HG03039 (cell line): ENCODE measurements around the gene ANKRD29.

Source experiments
- ATAC-seq: cut with Tn5 transposase; IDR thresholded peaks from one replicate; pipeline ENCODE4 v1.9.1; 2021; ENCODE audit warnings: mild to moderate bottlenecking, moderate library complexity; ENCODE audit not compliant: unreplicated experiment

ANKRD29 gene

DNA sequence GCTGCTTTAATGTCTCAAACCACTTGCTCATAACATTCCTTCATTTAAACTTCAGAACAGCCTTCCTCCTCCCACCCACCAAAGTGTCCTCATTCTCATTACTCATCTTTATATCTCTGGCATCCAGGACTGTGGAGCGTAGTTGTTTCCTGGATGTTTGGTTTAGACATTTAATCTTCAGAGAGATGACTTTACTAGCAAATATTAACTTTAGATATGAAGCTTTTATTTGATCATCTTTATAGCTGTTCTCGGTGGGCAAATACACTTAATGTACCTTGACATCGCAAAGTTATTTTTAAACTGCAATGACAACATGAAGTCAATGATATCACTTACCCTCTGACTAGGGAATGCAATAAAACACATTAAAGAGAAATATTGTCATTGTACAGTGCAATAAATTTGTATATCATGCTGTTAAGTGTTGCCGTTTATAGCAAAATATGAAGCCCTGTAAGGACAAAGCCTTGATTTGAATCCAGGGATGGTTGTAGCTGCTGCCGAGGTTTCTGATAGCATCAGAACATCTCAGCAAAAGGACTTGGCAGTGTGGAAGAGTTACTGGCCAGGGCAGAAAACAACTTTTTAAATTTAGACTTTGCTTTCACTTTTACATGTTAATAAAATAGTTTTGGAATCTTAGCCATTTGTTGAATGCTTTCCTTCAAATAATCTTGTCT is 21.9 kb upstream of the ANKRD29 start:
- ATAC-seq, result no peak

- no peak for ATAC-seq
Observed at GRCh38 chr18:23683671-23684070, 21.0 kb upstream of the ANKRD29 start.

DNA sequence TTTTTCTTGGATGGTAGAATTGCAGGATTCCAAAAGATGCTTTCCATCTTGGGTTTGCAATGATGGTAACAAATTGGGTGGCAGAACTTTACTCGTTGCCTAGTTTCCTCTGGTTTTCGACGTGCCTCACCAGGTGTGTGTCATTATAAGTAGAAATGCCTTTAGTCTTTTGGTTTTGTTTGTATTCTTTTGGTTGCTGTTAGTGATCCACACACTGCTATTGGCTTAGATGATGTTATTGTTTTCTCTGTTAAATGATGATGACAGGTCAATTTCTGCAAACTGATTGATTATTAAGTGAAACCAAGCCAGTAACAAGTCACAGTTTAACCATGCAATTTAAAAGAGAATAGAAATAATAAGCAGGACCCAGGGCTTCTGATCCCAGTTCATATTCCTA is 20.4 kb upstream of the ANKRD29 start:
- ATAC-seq, result no peak

DNA sequence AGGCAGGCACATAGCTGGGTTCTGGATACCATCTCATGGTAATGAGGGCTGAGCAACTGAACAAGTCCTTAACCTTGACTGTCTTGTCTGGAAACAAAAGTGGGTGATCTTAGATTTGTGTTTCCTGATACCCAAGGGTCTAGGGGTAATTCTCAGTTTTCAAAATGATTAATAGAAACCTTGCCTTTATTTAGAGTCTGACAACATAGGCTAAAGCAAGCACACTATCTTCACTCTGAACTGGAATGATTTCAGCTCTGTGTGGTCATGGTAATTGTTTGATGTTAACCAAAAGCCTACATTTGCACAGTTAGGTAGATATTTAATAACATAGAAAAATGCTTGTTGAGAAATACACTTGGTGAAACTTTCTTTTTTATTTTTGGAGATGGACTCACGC is 19.8 kb upstream of the ANKRD29 start:
- no peak for ATAC-seq

DNA sequence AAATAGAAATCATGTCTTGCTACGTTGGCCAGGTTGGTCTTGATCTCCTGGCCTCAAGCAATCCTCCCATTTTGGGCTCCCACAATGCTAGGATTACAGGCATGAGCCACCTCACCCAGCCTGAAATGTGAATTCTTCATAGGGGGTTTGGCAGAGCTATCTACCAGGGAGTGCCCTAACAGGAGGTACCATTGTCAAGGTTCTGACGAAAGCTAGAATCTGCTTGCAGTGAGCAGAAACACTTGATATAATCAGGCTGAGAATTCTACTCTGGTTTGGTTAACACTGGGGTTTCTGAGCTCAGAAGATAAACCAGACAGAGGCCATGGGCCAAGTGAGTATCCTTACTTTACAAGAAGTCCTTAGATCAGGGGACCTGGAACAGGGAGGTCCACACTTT is 19.3 kb upstream of the ANKRD29 start:
- no peak for ATAC-seq

DNA sequence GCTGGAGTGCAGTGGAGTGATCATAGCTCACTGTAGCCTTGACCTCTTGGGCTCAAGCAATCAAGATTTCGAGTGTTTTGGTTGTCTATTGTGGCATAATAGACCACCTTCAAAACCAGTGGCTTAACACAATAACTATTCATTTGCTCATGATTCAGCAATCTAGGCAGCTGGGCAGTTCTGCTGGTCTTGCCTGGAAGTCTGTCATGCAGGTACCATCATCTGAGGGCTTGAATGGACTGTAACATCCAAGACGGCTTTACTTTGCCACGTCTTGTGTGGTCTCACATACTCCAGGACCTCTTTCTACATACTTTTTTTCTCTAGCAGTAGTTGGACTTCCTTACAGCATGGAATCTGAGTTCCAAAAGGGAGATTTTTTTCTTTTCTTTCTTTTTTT is 13.2 kb upstream of the ANKRD29 start:
- no peak for ATAC-seq

GRCh38 chr18:23675236-23675635 is 12.5 kb upstream of the ANKRD29 start:
- ATAC-seq, result no peak

DNA sequence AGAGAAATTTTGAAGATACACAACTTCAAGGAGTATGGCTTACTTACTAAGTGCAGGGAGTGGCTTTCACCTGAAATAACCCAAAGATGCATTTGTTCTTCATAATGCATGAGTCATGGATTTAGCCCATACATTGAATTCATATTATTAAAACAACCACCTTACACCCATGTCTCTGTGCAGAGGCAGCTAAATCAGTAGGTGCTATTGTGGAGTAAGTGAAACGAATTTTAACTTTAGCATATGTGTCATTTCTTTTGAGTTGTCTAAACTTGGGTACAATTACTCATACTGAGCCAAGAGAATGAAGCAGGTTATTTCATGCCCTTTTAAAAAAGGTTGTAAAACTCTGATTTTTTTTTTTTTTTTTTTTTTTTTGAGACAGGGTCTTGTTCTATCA is 11.0 kb upstream of the ANKRD29 start:
- ATAC-seq, result no peak

DNA sequence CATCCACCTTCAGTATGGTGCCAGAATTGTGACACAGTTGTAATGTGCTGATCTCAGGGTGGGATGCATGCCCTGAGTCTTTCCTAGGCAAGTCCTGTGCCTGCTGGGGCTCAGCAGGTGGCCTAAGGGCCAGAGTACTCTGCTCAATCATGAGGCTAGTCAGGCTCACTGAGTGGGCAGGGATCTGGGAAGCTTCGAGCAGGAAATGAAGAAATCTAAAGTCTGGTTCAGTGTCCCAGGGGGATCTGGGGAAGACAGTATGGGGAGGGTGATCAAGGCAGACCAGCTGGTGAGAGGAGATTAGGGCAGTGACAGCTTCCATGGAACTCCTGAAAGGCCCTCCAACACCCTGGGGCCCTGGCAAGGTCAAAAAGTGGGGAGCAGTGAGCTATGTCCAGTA is 8.9 kb upstream of the ANKRD29 start:
- ATAC-seq, result no peak

DNA sequence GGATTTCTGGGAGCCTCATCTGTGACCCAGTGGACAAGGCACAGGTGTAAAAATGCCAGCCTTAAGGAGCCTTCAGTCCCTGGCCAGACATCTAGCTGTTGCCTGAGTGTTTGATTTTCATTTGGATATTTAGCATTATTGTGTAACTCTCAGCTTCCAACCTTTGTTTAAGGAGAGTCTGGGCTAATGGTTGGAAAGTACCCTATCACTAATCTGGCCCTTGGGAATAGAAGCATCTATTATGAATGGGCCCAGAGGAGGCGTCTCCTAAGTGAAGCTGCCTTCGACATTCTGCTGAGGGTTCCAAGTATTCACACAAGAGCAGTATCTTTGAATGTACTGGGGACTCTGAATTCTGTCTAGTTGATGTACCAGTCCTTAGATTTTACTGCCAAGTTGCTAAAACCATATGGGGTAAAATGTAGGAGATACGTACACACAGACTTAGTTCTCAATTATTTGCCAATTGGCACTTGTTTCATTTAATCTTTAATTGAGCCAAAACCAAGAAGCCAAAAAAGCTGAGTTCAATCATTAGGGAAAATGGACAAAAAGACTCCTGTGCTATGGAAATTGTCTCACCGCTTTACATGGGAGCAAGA is 7.2 kb upstream of the ANKRD29 start:
- ATAC-seq, result no peak

DNA sequence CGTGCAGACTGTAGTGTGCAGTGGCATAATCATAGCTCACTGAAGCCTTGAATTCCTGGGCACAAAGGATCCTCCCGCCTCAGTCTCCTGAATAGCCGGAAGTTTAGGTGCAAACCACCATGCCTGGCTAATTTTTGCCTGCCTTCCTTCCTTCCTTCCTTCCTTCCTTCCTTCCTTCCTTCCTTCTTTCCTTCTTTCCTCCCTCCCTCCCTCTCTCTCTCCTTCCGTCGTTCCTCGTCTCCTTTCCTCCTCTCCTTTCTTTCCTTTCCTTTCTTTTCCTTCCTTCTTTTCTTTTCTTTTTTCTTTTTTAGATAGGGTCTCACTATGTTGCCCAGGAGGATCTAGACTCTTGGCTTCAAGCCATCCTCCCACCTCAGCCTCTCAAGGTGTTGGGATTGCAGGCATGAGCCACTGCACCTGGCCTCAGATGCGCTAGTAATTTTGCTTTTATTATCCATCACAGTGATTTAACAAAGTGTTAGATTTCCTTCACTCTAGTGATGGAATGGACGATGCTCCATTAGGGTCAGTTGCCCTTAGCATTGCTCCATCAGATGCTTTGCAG is 6.6 kb upstream of the ANKRD29 start:
- no peak for ATAC-seq

DNA sequence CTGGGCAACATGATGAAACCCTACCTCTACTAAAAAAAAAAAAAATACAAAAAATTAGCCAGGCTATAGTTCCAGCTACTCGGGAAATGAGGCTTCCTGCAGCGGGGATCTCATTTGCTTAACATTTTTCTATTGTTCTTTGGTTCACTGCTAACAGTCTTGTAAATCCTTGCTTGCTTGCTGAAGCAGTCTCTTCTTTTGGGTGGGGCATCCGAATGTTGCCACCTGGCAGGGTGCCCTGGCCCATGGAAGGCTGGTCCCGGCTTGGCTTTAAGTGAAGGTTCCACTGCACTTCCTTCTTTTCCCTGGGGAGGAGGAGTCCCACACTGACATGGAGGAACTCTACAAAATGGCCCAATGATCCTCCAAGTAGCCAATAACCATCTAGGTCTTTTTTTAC is 6.0 kb upstream of the ANKRD29 start:
- no peak for ATAC-seq

DNA sequence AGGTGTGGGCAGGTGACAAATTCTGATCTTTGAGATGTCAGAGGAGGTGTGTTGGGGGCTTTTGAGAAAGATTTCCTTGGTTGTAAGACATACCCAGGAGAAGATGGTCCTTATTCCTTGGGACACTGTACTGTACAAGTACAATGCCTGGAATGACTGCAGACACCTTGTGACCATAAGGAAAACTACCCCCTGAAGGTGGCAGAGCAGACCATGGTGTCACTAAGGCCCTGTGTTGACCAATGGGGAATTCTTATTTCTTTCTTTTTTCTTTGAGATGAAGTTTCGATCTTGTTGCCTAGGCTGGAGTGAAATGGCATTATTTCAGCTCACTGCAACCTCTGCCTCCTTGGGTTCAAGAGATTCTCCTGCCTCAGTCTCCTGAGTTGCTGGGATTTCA is 4.4 kb upstream of the ANKRD29 start:
- no peak for ATAC-seq

- no peak for ATAC-seq
Observed at GRCh38 chr18:23664674-23665073, 2.0 kb upstream of the ANKRD29 start.

GRCh38 chr18:23661735-23662308 is 889 bp downstream of the ANKRD29 start:
- ATAC-seq, result no peak

DNA sequence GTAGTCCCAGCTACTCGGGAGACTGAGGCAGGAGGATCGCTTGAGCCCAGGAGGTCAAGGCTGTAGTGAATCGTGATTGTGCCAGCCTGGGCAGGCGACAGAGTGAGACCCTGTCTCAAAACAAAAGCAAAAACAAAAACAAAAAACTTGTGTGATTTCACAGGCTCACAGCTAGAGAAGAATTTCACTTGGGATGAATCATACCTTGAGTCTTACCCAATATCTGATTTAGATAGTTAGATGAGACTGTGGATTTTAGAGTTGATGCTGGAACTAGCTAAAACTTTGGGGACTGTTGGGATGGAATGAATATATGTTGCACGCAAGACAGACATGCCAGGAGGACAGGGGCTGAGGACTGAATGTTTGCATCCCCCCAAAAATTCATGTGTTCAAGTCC is 4.4 kb downstream of the ANKRD29 start:
- ATAC-seq, result no peak

GRCh38 chr18:23652232-23652631 is 10.5 kb downstream of the ANKRD29 start:
- no peak for ATAC-seq

DNA sequence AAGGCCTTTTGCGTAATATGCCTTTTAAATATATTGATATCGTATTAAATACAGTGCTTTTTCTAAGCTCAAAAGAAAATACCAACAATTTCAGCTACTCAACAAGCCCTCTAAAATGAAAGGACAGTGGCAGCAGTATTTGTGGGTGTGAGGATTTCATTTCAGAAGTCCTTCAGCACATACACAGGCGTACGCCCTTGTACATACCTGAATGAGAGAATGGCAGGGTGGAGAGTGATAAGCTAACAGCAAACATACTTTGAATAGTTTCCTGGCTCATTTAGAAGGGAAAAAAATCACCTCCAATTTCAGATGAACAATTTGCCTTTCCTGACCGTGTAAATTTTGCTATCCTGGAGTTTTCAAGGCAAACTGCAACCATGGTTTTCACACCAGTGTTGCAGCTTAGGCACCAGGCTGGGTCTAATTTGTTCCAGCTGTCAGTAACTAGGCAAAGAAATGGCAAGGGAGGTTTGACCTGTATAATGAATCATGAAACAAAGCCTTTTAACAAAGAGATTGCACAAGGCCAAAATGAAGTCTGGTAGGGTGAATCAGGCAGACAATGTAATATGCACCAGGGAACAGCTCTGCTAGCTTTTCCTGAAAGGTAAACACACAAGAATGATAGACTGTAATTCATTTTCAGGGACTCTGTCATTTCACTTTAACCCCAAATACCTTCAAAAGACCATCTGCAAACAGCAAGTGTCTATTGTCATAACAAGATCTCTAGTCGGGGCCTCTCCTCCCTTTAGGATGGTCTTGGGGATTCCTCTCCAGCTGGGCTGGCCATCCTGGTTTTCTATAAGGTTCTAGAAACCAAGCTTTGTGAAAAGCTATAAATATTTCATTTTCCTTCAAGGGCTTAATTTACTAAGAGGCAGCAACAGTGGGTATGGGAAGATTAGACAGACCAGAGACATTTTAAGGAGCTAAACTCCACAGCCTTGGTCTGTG is 11.5 kb downstream of the ANKRD29 start:
- no peak for ATAC-seq

DNA sequence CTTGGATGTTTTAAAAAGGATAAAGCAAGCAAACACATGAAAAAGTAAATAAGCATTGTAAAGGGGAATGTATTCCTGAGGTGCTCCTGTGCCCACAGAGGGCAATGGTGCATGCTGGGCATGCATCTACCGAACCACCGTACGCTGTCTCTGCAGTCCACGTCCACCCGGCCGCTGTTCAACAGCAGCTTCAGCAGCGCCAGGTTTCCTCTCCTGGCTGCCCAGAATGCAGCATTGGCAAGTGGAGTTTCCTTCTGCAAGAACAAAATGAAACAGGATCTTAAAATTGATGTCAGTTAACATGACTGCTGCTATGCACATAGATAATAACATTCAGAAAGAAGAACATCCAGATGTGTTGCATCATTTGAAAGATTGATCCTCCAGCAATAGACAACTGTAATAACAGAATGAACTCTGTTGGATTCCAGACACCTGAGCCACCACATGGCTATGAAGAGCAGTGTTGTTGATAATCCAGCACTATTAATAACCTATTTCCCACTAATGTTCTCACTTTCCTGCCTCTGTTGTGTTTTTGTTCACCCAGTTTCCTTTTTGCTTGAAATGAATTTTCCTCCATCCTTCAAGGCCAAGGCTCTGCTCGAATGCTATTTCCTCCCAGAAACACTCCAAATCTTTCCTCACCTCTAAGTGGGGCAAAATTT is 13.6 kb downstream of the ANKRD29 start:
- ATAC-seq, result no peak

DNA sequence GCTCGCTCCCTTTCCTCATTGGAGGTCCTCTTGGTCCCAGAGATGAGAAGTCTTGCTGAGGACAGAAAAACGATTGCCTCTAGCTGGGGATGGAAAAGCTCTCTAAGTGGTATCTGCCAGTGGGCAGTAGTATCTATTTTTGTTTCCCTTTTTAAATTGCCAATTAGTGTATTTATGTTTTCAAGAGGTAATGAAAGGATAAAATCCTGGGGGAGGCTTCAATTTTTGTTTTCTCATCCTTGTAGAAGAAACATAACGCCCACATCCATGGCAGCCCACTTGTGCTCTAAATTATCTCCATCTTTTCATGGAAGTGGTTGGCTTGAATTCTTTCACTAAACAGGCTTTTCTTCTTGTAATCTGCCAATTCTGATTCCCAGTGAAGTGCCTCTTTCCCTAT is 14.3 kb downstream of the ANKRD29 start:
- no peak for ATAC-seq

GRCh38 chr18:23646282-23646681 is 16.4 kb downstream of the ANKRD29 start:
- no peak for ATAC-seq
